ENCODE data around the gene APBB1. TPM values are rescaled to one million over a fixed set of nuclear protein-coding genes. Genes with fewer than 3 reads are reported as not detected.

Gene APBB1
- total and polyA plus RNA-seq, 2 donors (not counting 1 experiment from before 2014, with no cell fraction given), result 23.4 to 32.5 TPM

DNA sequence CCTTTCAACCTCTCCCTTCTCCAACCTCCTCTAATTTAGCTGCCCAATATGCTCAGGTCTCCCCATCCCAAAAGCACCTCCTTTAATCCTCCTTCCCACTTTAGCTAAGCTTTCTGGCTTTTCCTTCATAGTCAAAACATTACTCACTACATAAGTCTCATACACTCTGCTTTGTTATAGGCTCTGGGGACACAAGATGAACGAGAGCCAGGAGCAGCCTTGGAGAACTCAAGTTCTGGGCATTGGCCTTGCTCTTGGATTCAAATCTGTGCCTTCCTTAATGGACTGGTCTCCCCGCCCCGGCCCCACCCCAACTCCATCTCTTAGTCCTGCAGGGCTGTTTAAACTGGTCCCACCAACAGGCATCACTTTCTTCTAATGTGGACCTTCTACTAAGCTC is 33.3 kb upstream of the APBB1 start:
- CTCF ChIA-PET, result interaction anchor here (1.0 to 1.6 kb wide), 3 partner anchors 9 to 73 kb away, joined by 3 to 7 read pairs (median 4); no protein-coding TSS in a partner anchor
- no peak overlapping the region for H3K27ac Mint-ChIP-seq
- intact Hi-C loops (cut with micrococcal nuclease), result no loop called here

DNA sequence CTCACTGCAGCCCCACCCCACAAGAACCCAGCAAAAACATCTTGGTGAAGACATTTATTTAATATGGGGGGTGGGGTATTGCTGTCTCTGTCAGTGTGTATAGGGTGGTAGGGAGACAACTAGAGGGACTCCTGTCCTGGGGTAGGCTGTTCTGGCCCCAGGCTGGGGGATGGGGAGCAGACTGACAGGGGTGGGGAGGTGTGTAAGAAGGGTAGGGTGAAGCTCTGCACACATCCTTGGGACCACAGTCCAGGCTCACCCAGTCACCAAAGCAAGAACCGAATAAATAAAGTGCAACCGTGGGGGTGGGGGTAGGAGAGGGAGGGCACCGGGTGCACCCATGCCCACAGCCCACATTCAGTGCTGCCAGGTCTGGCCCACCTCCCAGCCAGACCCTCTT is 29.7 kb upstream of the APBB1 start:
- no peak overlapping the region for H3K4me3 ChIP-seq (ENCODE audit: control extremely low read depth in 1 of 5, extremely low read depth in 1 of 5, insufficient read depth in 1 of 5, low read depth in 2 of 5, low read length in 4 of 5)
- Mint-ChIP-seq H3K27me3 (no peaks in the 10 kb centered on the region), H3K4me3 (no peak overlapping the region), H3K27ac (no peak overlapping the region), H3K9me3 (ENCODE audit: insufficient read depth) (no peaks in the 10 kb centered on the region), H3K4me1 (no peaks in the 10 kb centered on the region)
- H3K36me3 ChIP-seq (replicated peaks in 1 of 2; ENCODE audit: control extremely low read depth in 1 of 2, control insufficient read depth in 1 of 2, extremely low read depth in 1 of 2, insufficient read depth in 2 of 2, low read length in 1 of 2), result peaks cover 0 to 5% of the 10 kb centered on the region in 2 experiments
- H3K27ac ChIP-seq (ENCODE audit: low read length in 2 of 2), result no peak overlapping the region
- H2AFZ ChIP-seq (ENCODE audit: insufficient read depth, low read depth, low read length, poor library complexity, severe bottlenecking), result no peak overlapping the region
- no peak overlapping the region for H3K9ac ChIP-seq (ENCODE audit: low read length)
- DNase-seq, result no peak
- no peaks in the 10 kb centered on the region for H3K27me3 ChIP-seq (replicated peaks in 1 of 4; ENCODE audit: control extremely low read depth in 1 of 4, control insufficient read depth in 3 of 4, insufficient read depth in 4 of 4, low read length in 3 of 4)
- ATAC-seq (ENCODE audit: low read depth), result no peak
- H4K20me1 ChIP-seq (ENCODE audit: control insufficient read depth, insufficient read depth, low read length, poor library complexity, severe bottlenecking), result no peaks in the 10 kb centered on the region
- ChIA-PET POLR2A (interaction anchor here (0.6 kb wide), 1 partner anchor 89 kb away, joined by 4 read pairs; no protein-coding TSS in a partner anchor), CTCF (interaction anchor here (14.4 kb wide), 1 partner anchor 70 kb away, joined by 536 read pairs; no protein-coding TSS in a partner anchor)
- no peaks in the 10 kb centered on the region for H3K79me2 ChIP-seq (ENCODE audit: control insufficient read depth, insufficient read depth, low read length)
- intact Hi-C loops (cut with micrococcal nuclease), result no loop called here
- no peaks in the 10 kb centered on the region for H3K9me3 ChIP-seq (ENCODE audit: control extremely low read depth in 1 of 3, control insufficient read depth in 2 of 3, insufficient read depth in 1 of 3, low read length in 2 of 3)
- TF ChIP-seq EZH2 (IDR thresholded peaks at IDR 0.05; ENCODE audit: borderline replicate concordance, insufficient read depth, low read depth, low read length, poor library complexity, severe bottlenecking), result no peak
- TF ChIP-seq, protein P1, sequence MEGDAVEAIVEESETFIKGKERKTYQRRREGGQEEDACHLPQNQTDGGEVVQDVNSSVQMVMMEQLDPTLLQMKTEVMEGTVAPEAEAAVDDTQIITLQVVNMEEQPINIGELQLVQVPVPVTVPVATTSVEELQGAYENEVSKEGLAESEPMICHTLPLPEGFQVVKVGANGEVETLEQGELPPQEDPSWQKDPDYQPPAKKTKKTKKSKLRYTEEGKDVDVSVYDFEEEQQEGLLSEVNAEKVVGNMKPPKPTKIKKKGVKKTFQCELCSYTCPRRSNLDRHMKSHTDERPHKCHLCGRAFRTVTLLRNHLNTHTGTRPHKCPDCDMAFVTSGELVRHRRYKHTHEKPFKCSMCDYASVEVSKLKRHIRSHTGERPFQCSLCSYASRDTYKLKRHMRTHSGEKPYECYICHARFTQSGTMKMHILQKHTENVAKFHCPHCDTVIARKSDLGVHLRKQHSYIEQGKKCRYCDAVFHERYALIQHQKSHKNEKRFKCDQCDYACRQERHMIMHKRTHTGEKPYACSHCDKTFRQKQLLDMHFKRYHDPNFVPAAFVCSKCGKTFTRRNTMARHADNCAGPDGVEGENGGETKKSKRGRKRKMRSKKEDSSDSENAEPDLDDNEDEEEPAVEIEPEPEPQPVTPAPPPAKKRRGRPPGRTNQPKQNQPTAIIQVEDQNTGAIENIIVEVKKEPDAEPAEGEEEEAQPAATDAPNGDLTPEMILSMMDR (IDR thresholded peaks at IDR 0.05), result no peak
- no CpG with 5 or more reads among the region's 3 CpGs for WGBS (ENCODE audit: insufficient coverage)
- H3K4me1 ChIP-seq (ENCODE audit: control insufficient read depth in 2 of 2, insufficient read depth in 2 of 2, low read length in 2 of 2), result no peaks in the 10 kb centered on the region
- H3K4me2 ChIP-seq (replicated peaks; ENCODE audit: low read depth, low read length, poor library complexity, severe bottlenecking), result no peak overlapping the region

More for the DNA sequence above, 33.3 kb upstream of the APBB1 start:
- DNase-seq, result no peak
- H3K27me3 Mint-ChIP-seq, result no peaks in the 10 kb centered on the region
- H3K4me1 Mint-ChIP-seq, result no peaks in the 10 kb centered on the region
- POLR2A ChIA-PET, result no interaction called here
- H3K4me3 Mint-ChIP-seq, result no peak overlapping the region
- no peaks in the 10 kb centered on the region for H4K20me1 ChIP-seq (ENCODE audit: control insufficient read depth, insufficient read depth, low read length, poor library complexity, severe bottlenecking)
- no peak overlapping the region for H2AFZ ChIP-seq (ENCODE audit: insufficient read depth, low read depth, low read length, poor library complexity, severe bottlenecking)
- H3K9me3 ChIP-seq (ENCODE audit: control extremely low read depth in 1 of 3, control insufficient read depth in 2 of 3, insufficient read depth in 1 of 3, low read length in 2 of 3), result no peaks in the 10 kb centered on the region
- peaks cover 0 to 23% of the 10 kb centered on the region in 2 experiments for H3K36me3 ChIP-seq (replicated peaks in 1 of 2; ENCODE audit: control extremely low read depth in 1 of 2, control insufficient read depth in 1 of 2, extremely low read depth in 1 of 2, insufficient read depth in 2 of 2, low read length in 1 of 2)
- 89% methylated on average over 3 of the region's 3 CpGs for WGBS (ENCODE audit: insufficient coverage)
- H3K27me3 ChIP-seq (replicated peaks in 1 of 4; ENCODE audit: control extremely low read depth in 1 of 4, control insufficient read depth in 3 of 4, insufficient read depth in 4 of 4, low read length in 3 of 4), result no peaks in the 10 kb centered on the region
- no peaks in the 10 kb centered on the region for H3K79me2 ChIP-seq (ENCODE audit: control insufficient read depth, insufficient read depth, low read length)
- H3K27ac ChIP-seq (ENCODE audit: low read length in 2 of 2), result no peak overlapping the region
- H3K4me2 ChIP-seq (replicated peaks; ENCODE audit: low read depth, low read length, poor library complexity, severe bottlenecking), result no peak overlapping the region
- no peak for TF ChIP-seq EZH2 (IDR thresholded peaks at IDR 0.05; ENCODE audit: borderline replicate concordance, insufficient read depth, low read depth, low read length, poor library complexity, severe bottlenecking)
- TF ChIP-seq, protein P1 (IDR thresholded peaks at IDR 0.05), result no peak
- H3K4me1 ChIP-seq (ENCODE audit: control insufficient read depth in 2 of 2, insufficient read depth in 2 of 2, low read length in 2 of 2), result no peaks in the 10 kb centered on the region
- no peak overlapping the region for H3K4me3 ChIP-seq (ENCODE audit: control extremely low read depth in 1 of 5, extremely low read depth in 1 of 5, insufficient read depth in 1 of 5, low read depth in 2 of 5, low read length in 4 of 5)
- no peak for ATAC-seq (ENCODE audit: low read depth)
- H3K9ac ChIP-seq (ENCODE audit: low read length), result no peak overlapping the region
- H3K9me3 Mint-ChIP-seq (ENCODE audit: insufficient read depth), result no peaks in the 10 kb centered on the region
